Measurements from ENCODE around the gene CYB5R3.

CYB5R3 gene

DNA sequence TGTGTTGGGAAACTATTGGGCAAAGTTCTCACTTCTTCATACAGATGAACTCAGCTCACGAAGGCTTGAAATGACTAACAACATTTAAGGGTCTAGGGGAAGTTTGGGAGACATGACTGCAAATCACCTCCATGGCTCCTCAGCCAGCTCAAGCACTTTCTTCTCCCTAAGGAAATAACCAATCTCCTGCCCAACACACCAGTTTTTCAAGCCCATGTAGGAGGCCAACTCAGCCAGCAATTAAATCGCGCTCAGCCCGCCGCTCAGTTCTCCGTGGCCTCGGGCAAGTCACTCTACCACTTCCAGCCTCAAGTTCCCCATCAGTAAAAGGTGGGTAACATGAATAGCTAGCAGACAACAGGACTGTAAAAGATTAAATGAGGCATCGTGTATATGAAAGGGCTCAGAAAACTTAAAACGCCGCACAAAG lies 35.3 kb downstream of the CYB5R3 start:
- H2BK5ac ChIP-seq (ENCODE audit: low read length): peak overlapping the region; percentile 7
- WGBS (ENCODE audit: extremely low coverage, insufficient coverage, low lambda C conversion rate): no CpG with 5 or more reads among the region's 10 CpGs
- peak overlapping the region; percentile 91 for H3K27ac ChIP-seq (ENCODE audit: low read depth, low read length)

DNA sequence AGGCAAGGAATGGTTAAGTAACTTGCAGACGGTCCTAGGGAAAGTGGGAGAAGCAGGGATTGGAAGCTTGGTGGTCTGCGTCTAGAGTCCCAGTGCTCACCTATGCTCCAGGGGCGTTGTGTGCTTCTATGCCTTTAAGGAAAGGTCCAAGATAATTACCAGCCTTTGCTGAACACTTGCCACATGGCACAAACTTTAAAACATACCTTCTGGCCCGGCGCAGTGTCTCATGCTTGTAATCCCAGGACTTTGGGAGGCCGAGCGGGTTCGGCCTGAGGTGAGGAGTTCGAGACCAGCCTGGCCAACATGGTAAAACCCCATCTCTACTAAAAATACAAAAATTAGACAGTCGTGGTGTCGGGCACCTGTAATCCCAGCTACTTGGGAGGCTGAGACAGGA lies 36.9 kb downstream of the CYB5R3 start:
- H3K36me3 ChIP-seq (ENCODE audit: control insufficient read depth, insufficient read depth, low read length): peaks cover 2% of the 10 kb centered on the region
- H3K79me2 ChIP-seq (ENCODE audit: control insufficient read depth, insufficient read depth, low read length): peaks cover 57% of the 10 kb centered on the region
- H2AK5ac ChIP-seq (ENCODE audit: low read length): no peak overlapping the region
- no peak for DNase-seq
- H3K27ac ChIP-seq (ENCODE audit: low read depth, low read length): no peak overlapping the region
- no peak overlapping the region for H3K56ac ChIP-seq (ENCODE audit: low read length)
- no peak overlapping the region for H2BK5ac ChIP-seq (ENCODE audit: low read length)
- H4K8ac ChIP-seq (ENCODE audit: low read depth, low read length): no peak overlapping the region
- no peak overlapping the region for H3K4me3 ChIP-seq (ENCODE audit: low read length)
- no peak overlapping the region for H3K9ac ChIP-seq (ENCODE audit: low read length)
- no peak overlapping the region for H3K4me2 ChIP-seq (ENCODE audit: low read length)
- H2BK120ac ChIP-seq (ENCODE audit: low read depth, low read length): no peak overlapping the region
- no peaks in the 10 kb centered on the region for H3K27me3 ChIP-seq (ENCODE audit: insufficient read depth, low read length, poor library complexity)
- H2BK15ac ChIP-seq (replicated peaks; ENCODE audit: low read depth): no peak overlapping the region
- H3K79me1 ChIP-seq (ENCODE audit: low read length): peaks cover 11% of the 10 kb centered on the region
- H4K5ac ChIP-seq (ENCODE audit: low read length): no peak overlapping the region
- no peaks in the 10 kb centered on the region for H3K4me1 ChIP-seq (ENCODE audit: control insufficient read depth, low read depth, low read length)
- no peak overlapping the region for H3K4ac ChIP-seq (ENCODE audit: low read depth, low read length)
- WGBS (ENCODE audit: extremely low coverage, insufficient coverage, low lambda C conversion rate): no CpG with 5 or more reads among the region's 11 CpGs
- H3K23ac ChIP-seq (ENCODE audit: low read length): no peak overlapping the region
- no peak overlapping the region for H3K18ac ChIP-seq (ENCODE audit: low read length)

More for the DNA sequence above, 35.3 kb downstream of the CYB5R3 start:
- Histone ChIP-seq H3K23ac (ENCODE audit: low read length) (peak overlapping the region; percentile 95), H2BK120ac (ENCODE audit: low read depth, low read length) (peak overlapping the region; percentile 56), H4K8ac (ENCODE audit: low read depth, low read length) (peak overlapping the region; percentile 58), H3K18ac (ENCODE audit: low read length) (peak overlapping the region; percentile 18), H3K79me2 (ENCODE audit: control insufficient read depth, insufficient read depth, low read length) (peaks cover 50% of the 10 kb centered on the region), H2AK5ac (ENCODE audit: low read length) (peak overlapping the region; percentile 51), H3K56ac (ENCODE audit: low read length) (peak overlapping the region; percentile 97), H3K4ac (ENCODE audit: low read depth, low read length) (peak overlapping the region; percentile 98), H2BK15ac (replicated peaks; ENCODE audit: low read depth) (no peak overlapping the region), H3K4me2 (ENCODE audit: low read length) (peak overlapping the region; percentile 88), H3K79me1 (ENCODE audit: low read length) (peaks cover 7% of the 10 kb centered on the region), H4K5ac (ENCODE audit: low read length) (no peak overlapping the region), H3K4me1 (ENCODE audit: control insufficient read depth, low read depth, low read length) (no peaks in the 10 kb centered on the region), H3K9ac (ENCODE audit: low read length) (peak overlapping the region; percentile 100), H3K36me3 (ENCODE audit: control insufficient read depth, insufficient read depth, low read length) (peaks cover 2% of the 10 kb centered on the region), H3K27me3 (ENCODE audit: insufficient read depth, low read length, poor library complexity) (no peaks in the 10 kb centered on the region), H3K4me3 (ENCODE audit: low read length) (peak overlapping the region; percentile 67)
- peak; percentile 61 for DNase-seq

DNA sequence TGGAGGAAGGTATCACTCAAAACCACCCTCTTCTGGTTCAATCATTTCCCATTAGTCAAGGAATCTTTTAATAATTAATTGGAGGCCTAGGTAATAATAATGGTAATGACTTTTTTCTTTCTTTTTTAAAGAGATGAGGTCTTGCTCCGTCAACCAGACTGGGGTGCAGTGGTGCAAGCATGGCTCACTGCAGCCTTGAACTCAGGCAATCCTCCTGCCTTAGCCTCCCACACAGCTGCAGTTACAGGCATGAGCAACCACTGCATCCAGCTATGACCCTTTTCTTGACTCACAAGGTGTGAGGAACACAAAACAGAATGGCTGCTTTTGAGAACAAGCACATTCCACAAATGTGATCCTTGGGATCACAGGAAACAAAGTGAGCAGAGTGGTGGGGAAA lies 38.1 kb downstream of the CYB5R3 start:
- no peak overlapping the region for H3K4me2 ChIP-seq (ENCODE audit: low read length)
- no peak overlapping the region for H3K18ac ChIP-seq (ENCODE audit: low read length)
- H3K79me1 ChIP-seq (ENCODE audit: low read length): peaks cover 16% of the 10 kb centered on the region
- no peak overlapping the region for H3K4ac ChIP-seq (ENCODE audit: low read depth, low read length)
- no peak overlapping the region for H2BK5ac ChIP-seq (ENCODE audit: low read length)
- no CpG with 5 or more reads among the region's 1 CpG for WGBS (ENCODE audit: extremely low coverage, insufficient coverage, low lambda C conversion rate)
- no peaks in the 10 kb centered on the region for H3K4me1 ChIP-seq (ENCODE audit: control insufficient read depth, low read depth, low read length)
- no peak overlapping the region for H2AK5ac ChIP-seq (ENCODE audit: low read length)
- H2BK15ac ChIP-seq (replicated peaks; ENCODE audit: low read depth): no peak overlapping the region
- no peak overlapping the region for H2BK120ac ChIP-seq (ENCODE audit: low read depth, low read length)
- H3K27me3 ChIP-seq (ENCODE audit: insufficient read depth, low read length, poor library complexity): no peaks in the 10 kb centered on the region
- H3K36me3 ChIP-seq (ENCODE audit: control insufficient read depth, insufficient read depth, low read length): peaks cover 2% of the 10 kb centered on the region
- no peak overlapping the region for H3K4me3 ChIP-seq (ENCODE audit: low read length)
- DNase-seq: no peak
- H4K5ac ChIP-seq (ENCODE audit: low read length): no peak overlapping the region
- H3K56ac ChIP-seq (ENCODE audit: low read length): no peak overlapping the region
- H3K23ac ChIP-seq (ENCODE audit: low read length): peak overlapping the region; percentile 53
- peaks cover 66% of the 10 kb centered on the region for H3K79me2 ChIP-seq (ENCODE audit: control insufficient read depth, insufficient read depth, low read length)
- peak overlapping the region; percentile 25 for H3K9ac ChIP-seq (ENCODE audit: low read length)
- no peak overlapping the region for H3K27ac ChIP-seq (ENCODE audit: low read depth, low read length)
- H4K8ac ChIP-seq (ENCODE audit: low read depth, low read length): no peak overlapping the region

DNA sequence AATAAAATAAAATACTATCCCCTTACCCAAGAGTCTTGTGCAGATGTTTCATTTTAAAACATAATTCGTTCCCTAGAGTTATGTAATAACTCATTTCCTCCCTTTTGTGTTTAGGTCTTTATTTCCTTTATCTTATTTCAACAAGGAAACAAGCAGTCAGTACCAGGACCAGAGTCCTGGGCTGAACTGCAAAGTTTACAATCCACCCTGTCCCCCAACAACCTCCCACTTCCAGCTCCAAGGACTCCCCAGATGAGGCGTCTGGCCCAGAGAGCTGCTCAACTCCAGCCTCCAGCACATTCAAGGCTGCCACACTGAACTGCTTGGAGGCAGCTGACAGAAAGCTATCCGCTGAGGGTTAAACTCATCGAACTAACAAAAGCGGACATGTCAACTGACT lies 39.0 kb downstream of the CYB5R3 start:
- Histone ChIP-seq H2BK120ac (ENCODE audit: low read depth, low read length) (no peak overlapping the region), H3K27me3 (ENCODE audit: insufficient read depth, low read length, poor library complexity) (no peaks in the 10 kb centered on the region), H3K56ac (ENCODE audit: low read length) (no peak overlapping the region), H3K27ac (ENCODE audit: low read depth, low read length) (no peak overlapping the region), H2BK5ac (ENCODE audit: low read length) (no peak overlapping the region), H3K79me2 (ENCODE audit: control insufficient read depth, insufficient read depth, low read length) (peaks cover 75% of the 10 kb centered on the region), H3K23ac (ENCODE audit: low read length) (no peak overlapping the region), H2AK5ac (ENCODE audit: low read length) (no peak overlapping the region), H3K4me3 (ENCODE audit: low read length) (no peak overlapping the region), H3K4me1 (ENCODE audit: control insufficient read depth, low read depth, low read length) (no peaks in the 10 kb centered on the region), H4K8ac (ENCODE audit: low read depth, low read length) (no peak overlapping the region), H4K5ac (ENCODE audit: low read length) (no peak overlapping the region), H3K79me1 (ENCODE audit: low read length) (peaks cover 19% of the 10 kb centered on the region), H3K9ac (ENCODE audit: low read length) (no peak overlapping the region), H3K18ac (ENCODE audit: low read length) (no peak overlapping the region), H2BK15ac (replicated peaks; ENCODE audit: low read depth) (no peak overlapping the region), H3K4me2 (ENCODE audit: low read length) (no peak overlapping the region), H3K36me3 (ENCODE audit: control insufficient read depth, insufficient read depth, low read length) (peaks cover 2% of the 10 kb centered on the region), H3K4ac (ENCODE audit: low read depth, low read length) (no peak overlapping the region)
- no peak for DNase-seq
- no CpG with 5 or more reads among the region's 5 CpGs for WGBS (ENCODE audit: extremely low coverage, insufficient coverage, low lambda C conversion rate)

DNA sequence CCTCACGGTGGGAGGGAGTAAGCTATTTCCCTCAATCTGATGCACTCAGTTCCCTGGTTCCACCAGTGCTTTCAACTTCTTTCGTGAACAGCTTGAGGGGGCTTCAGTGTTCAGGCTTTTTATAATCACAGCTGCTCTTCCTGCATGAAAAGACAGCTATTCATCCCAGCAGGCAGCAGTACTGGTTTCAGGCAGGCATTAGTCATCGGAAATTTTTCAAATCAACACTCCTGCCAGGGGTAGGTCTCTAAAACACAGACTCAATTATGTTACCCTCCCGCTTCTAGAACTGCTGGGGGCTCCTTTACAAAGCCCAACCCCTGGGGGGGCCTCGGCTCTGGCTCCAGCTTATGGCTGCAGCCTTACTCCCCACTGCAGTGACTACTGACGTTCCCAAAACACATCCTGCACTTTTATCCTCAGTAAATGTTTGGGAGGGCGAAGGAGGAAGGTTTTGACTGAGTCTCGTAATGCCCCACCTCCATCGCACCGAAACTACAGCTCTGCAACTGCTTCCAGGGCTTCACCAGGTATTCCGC lies 40.3 kb downstream of the CYB5R3 start:
- DNase-seq: peak; percentile 58
- Histone ChIP-seq H2BK120ac (ENCODE audit: low read depth, low read length) (no peak overlapping the region), H3K27ac (ENCODE audit: low read depth, low read length) (peak overlapping the region; percentile 39), H3K56ac (ENCODE audit: low read length) (no peak overlapping the region), H3K36me3 (ENCODE audit: control insufficient read depth, insufficient read depth, low read length) (peaks cover 2% of the 10 kb centered on the region), H2AK5ac (ENCODE audit: low read length) (no peak overlapping the region), H3K4me1 (ENCODE audit: control insufficient read depth, low read depth, low read length) (no peaks in the 10 kb centered on the region), H3K23ac (ENCODE audit: low read length) (no peak overlapping the region), H3K18ac (ENCODE audit: low read length) (no peak overlapping the region), H3K27me3 (ENCODE audit: insufficient read depth, low read length, poor library complexity) (no peaks in the 10 kb centered on the region), H3K79me1 (ENCODE audit: low read length) (peaks cover 23% of the 10 kb centered on the region), H3K4me3 (ENCODE audit: low read length) (no peak overlapping the region), H3K4ac (ENCODE audit: low read depth, low read length) (no peak overlapping the region), H4K8ac (ENCODE audit: low read depth, low read length) (no peak overlapping the region), H3K79me2 (ENCODE audit: control insufficient read depth, insufficient read depth, low read length) (peaks cover 82% of the 10 kb centered on the region), H4K5ac (ENCODE audit: low read length) (no peak overlapping the region), H2BK5ac (ENCODE audit: low read length) (no peak overlapping the region), H3K9ac (ENCODE audit: low read length) (no peak overlapping the region), H2BK15ac (replicated peaks; ENCODE audit: low read depth) (no peak overlapping the region), H3K4me2 (ENCODE audit: low read length) (no peak overlapping the region)
- no CpG with 5 or more reads among the region's 11 CpGs for WGBS (ENCODE audit: extremely low coverage, insufficient coverage, low lambda C conversion rate)

All from mesendoderm (in vitro differentiated cells).